GM12878 (cell line): Measurements from ENCODE around the gene CCDC134. TPM values are rescaled to one million over a fixed set of nuclear protein-coding genes. Genes with fewer than 3 reads are reported as not detected.

ENCODE experiments used
- ASH2L ChIP-seq: fragments of 300-600, 200-600 bp; sonication (generic); IDR thresholded peaks from 2 replicates; pipeline ENCODE4 v1.6.1; 2017; ENCODE audit warnings: low read depth, mild to moderate bottlenecking, borderline replicate concordance
- BCLAF1 ChIP-seq: fragments of 450-650 bp; IDR thresholded peaks from 2 replicates; pipeline ENCODE4 v1.6.1; 2017; ENCODE audit warnings: antibody characterized with exemption, mild to moderate bottlenecking, moderate library complexity
- BMI1 ChIP-seq: fragments of 450-650 bp; IDR thresholded peaks from 2 replicates; pipeline ENCODE4 v1.6.1; 2016; ENCODE audit warnings: mild to moderate bottlenecking, moderate library complexity, borderline replicate concordance
- CBFB ChIP-seq: IDR thresholded peaks from 2 replicates; pipeline ENCODE4 v1.6.1; 2016; ENCODE audit warnings: antibody characterized with exemption, low read depth
- CBX5 ChIP-seq: sonication (generic); IDR thresholded peaks from 2 replicates; pipeline ENCODE4 v1.6.1; 2016; ENCODE audit warnings: low read depth, moderate library complexity, mild to moderate bottlenecking, inconsistent platforms
- CHD1 ChIP-seq: IDR thresholded peaks from 2 replicates; pipeline ENCODE4 v1.6.1; 2012; ENCODE audit warnings: low read depth, low read length, improper control_type of control experiment
- DPF2 ChIP-seq: fragments of 450-650 bp; IDR thresholded peaks from 2 replicates; pipeline ENCODE4 v1.6.1; 2017; ENCODE audit warnings: mild to moderate bottlenecking
- EZH2 ChIP-seq: IDR thresholded peaks from 2 replicates; pipeline ENCODE4 v1.6.1; 2012; ENCODE audit warnings: low read depth, mild to moderate bottlenecking, control low read depth, inconsistent platforms, low read length, borderline replicate concordance; ENCODE audit not compliant: control insufficient read depth
- IKZF2 ChIP-seq, 2 experiments: fragments of 450-650 bp; IDR thresholded peaks; 2 replicates each; pipeline ENCODE4 v1.6.1; 2017; ENCODE audit warnings: mild to moderate bottlenecking in 2 of 2, moderate library complexity in 2 of 2
- JUNB ChIP-seq: IDR thresholded peaks from 2 replicates; pipeline ENCODE4 v1.6.1; 2016; ENCODE audit warnings: antibody characterized with exemption, mild to moderate bottlenecking
- POLR2AphosphoS2 ChIP-seq: IDR thresholded peaks from 2 replicates; pipeline ENCODE4 v1.6.1; 2011; ENCODE audit warnings: low read depth, mild to moderate bottlenecking, low read length, improper control_type of control experiment, moderate library complexity
- PRDM15 ChIP-seq: fragments of 450-650 bp; formaldehyde crosslinking; IDR thresholded peaks from 2 replicates; pipeline ENCODE4 v1.4.0; 2020; ENCODE audit warnings: mild to moderate bottlenecking, moderate library complexity
- RAD21 ChIP-seq: IDR thresholded peaks from 2 replicates; pipeline ENCODE4 v1.6.1; 2011; ENCODE audit warnings: mild to moderate bottlenecking, low read depth, low read length, moderate library complexity; ENCODE audit not compliant: insufficient read depth
- RUNX3 ChIP-seq: IDR thresholded peaks from 2 replicates; pipeline ENCODE4 v1.6.1; 2012; ENCODE audit warnings: low read length, inconsistent platforms
- SMAD5 ChIP-seq: IDR thresholded peaks from 2 replicates; pipeline ENCODE4 v1.6.1; 2016; ENCODE audit warnings: antibody characterized with exemption, low read depth
- SMARCA5 ChIP-seq: fragments of 450-650 bp; IDR thresholded peaks from 2 replicates; pipeline ENCODE4 v1.6.1; 2017; ENCODE audit warnings: mild to moderate bottlenecking
- STAT1 ChIP-seq: fragments of 450-650 bp; conservative IDR thresholded peaks from 2 replicates; pipeline ENCODE4 v1.6.1; 2014; ENCODE audit warnings: antibody characterized with exemption, mild to moderate bottlenecking
- STAT3 ChIP-seq: IDR thresholded peaks from 2 replicates; pipeline ENCODE4 v1.6.1; 2011; ENCODE audit warnings: low read depth, low read length, improper control_type of control experiment
- TAF1 ChIP-seq: IDR thresholded peaks from 2 replicates; pipeline ENCODE4 v1.6.1; 2011; ENCODE audit warnings: mild to moderate bottlenecking, low read depth, low read length, borderline replicate concordance
- TCF12 ChIP-seq: IDR thresholded peaks from 2 replicates; pipeline ENCODE4 v1.6.1; 2011; ENCODE audit warnings: low read depth, mild to moderate bottlenecking, low read length
- YBX1 ChIP-seq: fragments of 450-650 bp; IDR thresholded peaks from 2 replicates; pipeline ENCODE4 v1.6.1; 2016; ENCODE audit warnings: antibody characterized with exemption
- ZBTB11 ChIP-seq: fragments of 450-650 bp; formaldehyde crosslinking; IDR thresholded peaks from 2 replicates; pipeline ENCODE4 v1.5.0; 2022; ENCODE audit warnings: mild to moderate bottlenecking, missing genetic modification characterization
- ZSCAN29 ChIP-seq: fragments of 450-650 bp; IDR thresholded peaks from 2 replicates; pipeline ENCODE4 v1.6.1; 2017; ENCODE audit warnings: mild to moderate bottlenecking, moderate library complexity
- polyA plus RNA-seq, 11 experiments: library from polyadenylated mRNA; depleted of rRNA in 4 of 11; unstranded in 6 of 11; stranded (reverse) in 5 of 11; fragments of >200 nt; fragmentation: Nextera tagmentation in 4 of 11; fragmentation: Illumina TruSeq in 1 of 11; extraction: Ambion mirVana in 4 of 11; extraction: Trizol in 1 of 11; gene quantifications; 1 replicate in 1 of 11; 2 replicates in 10 of 11; pipeline versions ENCODE4 v1.2.1 to v1.2.3, GENCODE V29; 2011 to 2016; ENCODE audit warnings: inconsistent platforms in 2 of 11, missing spikeins in 2 of 11, low read depth in 1 of 11
- total RNA-seq, 4 experiments: library from RNA; depleted of rRNA in 3 of 4; stranded (reverse); fragments of >200 nt in 3 of 4; fragmentation: Illumina TruSeq in 1 of 4; extraction: Trizol in 1 of 4; gene quantifications; 2 replicates each; pipeline versions ENCODE4 v1.2.1 to v1.2.3, GENCODE V29; 2013 to 2021

Gene CCDC134
- total and polyA plus RNA-seq, 10 of the 15 experiments (the other 5 are each of a cell fraction or from before 2014, with no cell fraction given) = 0.35 to 19.3 (median 11.8) TPM

- peak; percentile 40; the same call in 1 of the 2 replicates for TF ChIP-seq ZSCAN29
- TF ChIP-seq CBX5 = no peak
- TF ChIP-seq DPF2 = peak; percentile 91
- TF ChIP-seq CHD1 = peak; percentile 52; the same call in 1 of the 2 replicates
- no peak for TF ChIP-seq POLR2AphosphoS2
- TF ChIP-seq PRDM15 (CRISPR knock-in tag) = no peak
- TF ChIP-seq IKZF2 (IDR thresholded peaks at IDR 0.05) = peak; percentile 62 to 64; a peak in 3 of 4 replicates
- TF ChIP-seq BMI1 = no peak
- no peak for TF ChIP-seq EZH2
- TF ChIP-seq TCF12 = no peak
- no peak for TF ChIP-seq ASH2L
- TF ChIP-seq SMARCA5 = 0 out of 2 replicates have a peak, but pooled peaks have one; percentile 73
- no peak; the same call in 1 of the 2 replicates for TF ChIP-seq STAT1
- no peak for TF ChIP-seq SMAD5
- TF ChIP-seq RAD21 = no peak
- no peak; the same call in 1 of the 2 replicates for TF ChIP-seq TAF1
- no peak for TF ChIP-seq ZBTB11 (CRISPR knock-in tag)
- TF ChIP-seq BCLAF1 = no peak
- TF ChIP-seq STAT3 = no peak
- TF ChIP-seq YBX1 = no peak
- TF ChIP-seq RUNX3 = peak; percentile 86
- no peak; the same call in 1 of the 2 replicates for TF ChIP-seq CBFB
- no peak for TF ChIP-seq JUNB
Measured at GRCh38 chr22:41833369-41834004, 33.0 kb downstream of the CCDC134 start (continued).
